GM21717 (cell line): Measurements from ENCODE around the gene TRAPPC1.
A peak's percentile ranks its signal among the peaks of the same experiment; 100 is the strongest.

Source experiments
- ATAC-seq: cut with Tn5 transposase; IDR thresholded peaks from one replicate; pipeline ENCODE4 v1.9.1; 2021; ENCODE audit warnings: mild to moderate bottlenecking, moderate library complexity; ENCODE audit not compliant: unreplicated experiment

TRAPPC1 gene

GRCh38 chr17:7903154-7904103 lies 28.3 kb downstream of the TRAPPC1 start:
- no peak for ATAC-seq

DNA sequence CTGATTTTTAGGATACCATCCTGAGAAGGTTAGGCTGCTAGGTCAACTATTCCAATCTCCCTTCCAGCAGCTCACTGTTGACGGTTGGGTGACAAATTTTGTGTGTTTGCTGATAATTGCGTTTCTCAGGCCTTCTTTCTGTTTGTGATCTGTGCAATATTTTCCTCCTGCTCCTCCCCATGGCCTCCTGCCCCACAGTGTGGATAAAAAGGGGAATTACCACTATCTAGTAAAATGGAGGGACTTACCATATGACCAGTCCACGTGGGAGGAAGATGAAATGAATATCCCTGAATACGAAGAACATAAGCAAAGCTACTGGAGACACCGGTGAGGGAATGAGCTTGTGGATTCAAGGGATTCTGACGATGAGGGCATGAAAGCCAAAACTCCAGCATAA lies 34.0 kb downstream of the TRAPPC1 start:
- ATAC-seq: no peak

DNA sequence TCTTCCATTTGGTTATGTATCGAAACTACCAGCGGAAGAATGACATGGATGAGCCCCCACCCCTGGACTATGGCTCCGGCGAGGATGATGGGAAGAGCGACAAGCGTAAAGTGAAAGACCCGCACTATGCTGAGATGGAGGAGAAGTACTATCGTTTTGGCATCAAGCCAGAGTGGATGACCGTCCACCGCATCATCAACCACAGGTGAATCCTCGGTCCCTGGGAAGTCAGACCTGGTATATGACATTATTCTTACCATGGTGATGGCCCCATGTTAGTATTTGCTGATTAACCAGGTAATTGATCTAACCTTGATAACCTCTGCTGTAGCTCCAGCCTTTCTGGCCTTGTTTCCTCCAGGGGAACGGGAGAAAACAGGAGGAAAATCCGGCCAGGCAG lies 34.7 kb downstream of the TRAPPC1 start:
- no peak for ATAC-seq

DNA sequence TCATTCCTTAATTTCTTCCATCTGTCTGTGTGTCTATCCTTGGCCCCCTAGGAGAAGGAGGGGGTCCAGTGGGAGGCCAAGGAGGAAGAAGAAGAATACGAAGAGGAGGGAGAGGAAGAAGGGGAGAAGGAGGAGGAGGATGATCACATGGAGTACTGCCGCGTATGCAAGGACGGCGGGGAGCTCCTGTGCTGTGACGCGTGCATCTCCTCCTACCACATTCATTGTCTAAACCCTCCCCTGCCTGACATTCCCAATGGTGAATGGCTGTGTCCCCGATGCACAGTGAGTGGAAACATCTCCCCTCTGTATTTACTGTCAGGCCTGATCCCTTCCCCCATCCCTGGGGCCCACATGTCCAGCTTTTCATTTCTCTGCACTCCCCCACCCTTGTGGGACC lies 36.9 kb downstream of the TRAPPC1 start:
- no peak for ATAC-seq

DNA sequence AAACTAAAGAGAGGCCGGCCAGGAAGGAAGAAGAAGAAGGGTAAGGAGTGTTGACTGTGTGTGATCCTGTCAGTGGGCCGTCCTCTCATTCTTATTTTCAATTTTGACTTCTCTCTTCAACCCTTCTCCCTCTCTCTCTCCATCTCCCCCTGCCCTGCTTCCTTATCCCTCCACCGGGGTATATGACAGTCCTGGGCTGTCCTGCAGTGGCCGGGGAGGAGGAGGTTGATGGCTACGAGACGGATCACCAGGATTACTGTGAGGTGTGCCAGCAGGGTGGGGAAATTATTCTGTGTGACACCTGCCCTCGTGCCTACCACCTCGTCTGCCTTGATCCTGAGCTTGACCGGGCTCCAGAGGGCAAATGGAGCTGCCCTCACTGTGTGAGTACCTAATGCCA lies 37.5 kb downstream of the TRAPPC1 start:
- ATAC-seq: no peak

GRCh38 chr17:7893187-7893880 lies 38.4 kb downstream of the TRAPPC1 start:
- ATAC-seq: no peak

DNA sequence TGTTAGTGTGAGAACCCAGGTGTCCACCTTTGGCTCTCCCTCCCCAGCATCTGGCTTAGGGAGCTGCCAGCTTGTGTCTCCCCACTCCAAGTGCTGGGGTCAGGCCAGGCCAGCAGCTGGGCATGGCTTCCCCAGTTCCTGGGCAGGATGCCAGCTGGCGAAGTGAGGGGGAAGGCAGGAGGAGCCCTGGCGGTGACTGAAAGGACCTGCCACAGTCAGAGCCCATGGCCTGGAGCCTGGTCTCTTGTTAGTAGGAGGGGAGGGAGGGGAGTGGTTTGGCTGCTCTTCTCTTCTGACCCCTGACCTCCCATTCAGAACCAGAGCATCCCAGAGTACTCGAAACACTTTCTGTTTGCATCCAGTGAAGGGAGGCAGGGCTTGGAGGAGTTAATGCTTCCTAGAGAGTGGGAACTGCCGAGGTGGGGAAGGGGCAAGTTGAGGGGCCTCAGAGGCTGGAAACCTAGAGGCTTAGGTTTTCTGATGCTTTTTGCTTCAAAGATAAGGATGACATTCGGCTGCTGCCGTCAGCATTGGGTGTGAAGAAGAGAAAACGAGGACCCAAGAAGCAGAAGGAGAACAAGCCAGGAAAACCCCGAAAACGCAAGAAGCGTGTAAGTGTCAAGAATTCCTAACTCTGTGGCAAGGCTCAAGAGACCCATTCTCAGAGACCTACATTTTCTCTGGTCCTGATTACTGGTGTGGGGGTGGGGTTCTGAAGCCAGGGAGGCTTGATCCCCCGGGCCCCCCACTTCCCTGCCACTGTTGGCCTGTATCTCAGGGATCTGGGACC lies 42.4 kb downstream of the TRAPPC1 start:
- ATAC-seq: no peak

DNA sequence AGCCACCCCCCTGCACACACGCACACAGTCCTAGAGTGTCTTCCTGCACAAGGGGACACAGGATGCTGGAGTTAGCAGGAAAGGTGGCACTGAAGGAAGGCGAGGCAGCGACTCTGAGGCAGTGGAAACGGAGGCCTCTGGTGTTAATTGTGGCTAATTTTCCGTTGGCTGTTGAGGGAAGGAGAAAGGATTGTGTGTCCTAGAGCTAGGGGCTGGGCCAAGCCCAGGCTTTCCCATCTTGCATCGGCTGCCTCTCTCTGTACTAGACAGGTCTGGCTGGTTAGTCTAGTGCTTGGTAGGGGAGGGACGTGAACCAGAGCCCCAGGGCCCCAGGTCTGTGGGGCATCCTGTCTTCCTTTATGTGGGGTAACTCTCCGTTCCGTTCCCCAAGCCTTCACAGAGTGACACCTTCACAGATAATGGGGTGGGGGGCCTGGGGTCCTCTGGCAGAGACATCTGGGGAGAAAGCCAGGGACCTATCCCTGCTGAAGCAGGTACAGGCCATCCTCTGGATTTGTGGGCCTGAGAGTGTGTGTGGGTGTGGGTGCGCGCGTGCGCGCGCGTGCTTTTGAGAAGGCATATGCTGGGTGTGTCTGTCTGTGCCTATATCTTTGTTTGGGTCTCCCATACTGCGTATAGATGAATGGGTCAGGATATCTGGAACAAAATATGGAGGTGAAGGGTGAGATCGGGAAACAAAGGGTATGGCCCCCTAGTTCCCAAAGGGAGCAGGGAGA lies 43.4 kb downstream of the TRAPPC1 start, which contains the start of gene CHD3:
Gene CHD3 (plus strand): TSS at position 606 of the 737 bp plus-strand sequence. CDS start 212 bp downstream, outside the sequence.
- no peak for ATAC-seq

GRCh38 chr17:7887482-7888183 lies 44.1 kb downstream of the TRAPPC1 start:
- ATAC-seq: peak; percentile 44

- no peak for ATAC-seq
Observed at GRCh38 chr17:7887038-7887481, 44.7 kb downstream of the TRAPPC1 start.

- no peak for ATAC-seq
Observed at GRCh38 chr17:7886227-7887037, 45.3 kb downstream of the TRAPPC1 start.

DNA sequence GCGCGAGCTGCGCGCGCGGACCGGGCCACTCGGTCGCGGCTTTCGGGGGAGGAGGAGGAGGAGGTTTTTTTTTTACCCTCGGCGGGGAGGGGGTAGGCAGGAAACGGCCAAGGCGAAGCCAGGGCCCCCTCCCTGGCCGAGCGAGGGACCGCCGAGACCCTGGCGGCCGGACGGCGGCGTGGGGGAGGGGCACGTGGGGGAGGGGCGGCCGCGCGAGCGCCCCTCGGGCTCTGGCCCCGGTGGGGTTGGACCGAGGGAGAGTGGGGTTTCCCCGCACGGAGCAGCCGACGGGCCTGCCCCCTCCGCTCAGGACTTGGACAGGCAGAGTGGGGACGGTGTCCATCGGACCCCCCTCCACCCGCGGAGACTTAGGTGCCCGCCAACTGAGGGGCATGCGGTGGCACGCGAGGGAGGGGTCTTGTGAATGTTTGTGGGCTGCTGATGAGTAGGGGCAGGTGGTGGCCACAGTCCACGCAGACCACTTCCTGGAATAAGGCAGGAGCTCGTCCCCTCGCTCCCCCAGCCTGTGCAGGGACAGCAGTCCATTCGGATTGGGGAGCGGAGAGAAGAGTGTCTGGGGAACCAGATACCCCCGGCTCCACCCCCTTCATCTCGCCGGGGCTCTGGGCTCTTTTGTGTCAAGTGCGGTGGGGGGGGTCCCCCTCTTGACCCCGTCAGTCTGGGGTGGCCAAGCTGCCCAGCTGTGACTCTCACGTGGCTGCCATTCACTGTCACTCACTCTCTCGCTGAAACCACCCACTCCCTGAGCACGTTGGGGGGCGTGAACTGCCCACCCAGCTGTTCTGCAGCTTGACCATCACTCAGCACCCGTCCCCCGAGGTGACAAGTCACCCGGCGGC lies 46.1 kb downstream of the TRAPPC1 start:
- ATAC-seq: no peak

- no peak for ATAC-seq
Observed at GRCh38 chr17:7884581-7885366, 47.0 kb downstream of the TRAPPC1 start.

DNA sequence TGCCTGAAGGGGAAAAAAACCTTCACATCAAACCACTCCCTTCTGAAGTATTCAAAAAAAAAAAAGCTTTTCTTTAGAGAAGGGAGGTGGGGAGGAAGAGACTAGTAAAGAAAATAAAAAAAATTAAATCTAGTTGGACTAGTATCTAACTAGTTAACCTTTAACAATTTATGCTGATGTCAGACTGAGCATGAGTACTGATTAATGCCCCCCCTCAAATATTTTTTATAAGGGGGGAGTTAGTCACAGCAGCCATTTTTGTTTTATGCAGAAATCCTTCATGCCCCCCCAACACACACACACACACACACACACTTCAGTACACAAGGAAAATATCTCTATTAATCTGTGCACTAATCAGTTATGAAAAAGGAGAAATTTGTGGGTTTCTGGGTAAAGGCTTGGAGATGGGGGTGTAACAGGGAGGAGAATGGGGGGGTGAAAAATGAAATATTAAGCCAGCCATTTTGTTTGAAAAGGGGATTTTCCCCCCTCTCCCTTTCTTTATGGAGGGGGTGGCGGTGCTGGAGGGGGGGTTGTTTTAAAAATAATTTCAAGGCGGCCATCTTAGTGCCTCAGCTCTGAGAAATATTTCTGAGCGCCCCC lies 47.9 kb downstream of the TRAPPC1 start:
- no peak for ATAC-seq

- no peak for ATAC-seq
Observed at GRCh38 chr17:7882629-7883028, 49.1 kb downstream of the TRAPPC1 start.

GRCh38 chr17:7882068-7882467 lies 49.7 kb downstream of the TRAPPC1 start:
- no peak for ATAC-seq
